ENCODE measurements around the gene PATE2. TPM values are rescaled to one million over a fixed set of nuclear protein-coding genes. Genes with fewer than 3 reads are reported as not detected.

The PATE2 gene
- total and polyA plus RNA-seq, 2 of the 13 experiments (the other 11 are each of a cell fraction or from before 2014, with no cell fraction given): not detected

- no peak for TF ChIP-seq ZNF407 (CRISPR knock-in tag; IDR thresholded peaks at IDR 0.05; ENCODE audit: not compliant biosample characterization)
- no peak for TF ChIP-seq BRCA1 (CRISPR knock-in tag; IDR thresholded peaks at IDR 0.05)
- no peak for TF ChIP-seq ZNF704 (CRISPR knock-in tag; IDR thresholded peaks at IDR 0.05; ENCODE audit: borderline replicate concordance)
These were observed 22.6 kb downstream of the PATE2 start (continued) for GRCh38 chr11:125756050-125756449.

Data from HepG2 (cell line).